ENCODE results near the gene TENM4.
A peak's percentile ranks its signal among the peaks of the same experiment; 100 is the strongest.
"Not testable (repeated sequence)": the region's sequence is repeated elsewhere in the genome, so short reads cannot be mapped to it uniquely, and the experiment has no call there.

TENM4 gene

DNA sequence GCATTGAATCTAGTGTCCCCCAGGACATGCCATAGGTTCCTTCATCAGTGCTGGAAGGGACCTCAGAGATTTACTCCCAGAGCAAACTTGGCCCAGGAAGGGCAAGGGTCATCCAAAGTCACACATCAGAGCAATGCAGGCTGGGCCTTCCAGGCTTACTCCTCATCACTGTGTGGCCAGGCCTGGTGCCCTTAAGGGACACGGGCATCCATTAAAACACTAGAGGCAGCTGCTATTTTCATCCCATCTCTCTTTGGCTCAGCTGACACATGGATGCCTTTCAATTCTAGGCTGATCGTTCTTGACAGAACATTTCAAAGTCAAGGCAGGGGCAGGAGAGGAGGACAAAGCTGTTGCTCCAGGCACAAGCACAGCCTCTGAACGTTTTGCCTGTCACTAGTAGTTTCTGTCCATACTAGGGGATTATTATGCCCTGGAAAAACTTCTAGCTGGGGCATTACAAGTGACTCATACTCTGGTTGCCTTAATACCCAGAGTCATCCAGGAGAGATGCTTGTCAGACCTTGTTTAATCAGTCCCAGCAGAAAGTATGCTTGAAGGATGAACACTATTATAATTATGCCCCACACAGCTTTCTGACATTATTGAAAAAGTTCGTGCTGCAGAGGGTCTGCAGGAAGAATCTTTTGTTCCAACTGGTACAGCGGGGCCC, 240.3 kb downstream of the TENM4 start:
- no peak for DNase-seq

DNA sequence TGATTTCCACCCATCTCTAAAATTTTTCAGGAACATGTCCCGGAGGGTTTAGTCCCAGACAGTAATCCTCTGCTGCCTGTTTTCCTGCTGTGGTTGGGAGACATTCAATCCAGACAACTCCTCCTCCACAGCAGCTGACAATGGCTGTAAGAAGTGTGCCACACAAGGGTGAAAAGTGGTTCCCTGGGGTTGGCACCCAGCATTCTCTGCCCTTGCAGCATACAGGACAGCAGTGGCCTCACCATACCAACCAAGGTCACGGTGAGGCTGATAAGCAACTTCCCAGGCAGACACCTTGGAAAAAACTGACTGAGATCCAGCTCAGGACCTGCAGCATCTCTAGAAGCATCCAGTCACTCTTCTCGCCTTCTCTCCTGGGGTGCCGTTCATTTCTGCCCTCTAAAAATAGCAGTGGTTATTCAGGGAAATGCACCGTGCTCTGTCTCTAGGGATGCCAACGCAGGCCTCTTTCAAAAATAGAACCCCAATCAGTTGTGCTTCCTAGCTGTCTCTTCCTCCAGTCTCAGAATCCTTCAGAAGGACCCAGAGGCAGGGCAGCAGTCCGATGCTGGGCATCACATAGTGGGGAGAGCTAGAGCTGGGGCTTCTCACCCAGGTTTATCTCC, 241.0 kb downstream of the TENM4 start:
- no peak for DNase-seq

DNA sequence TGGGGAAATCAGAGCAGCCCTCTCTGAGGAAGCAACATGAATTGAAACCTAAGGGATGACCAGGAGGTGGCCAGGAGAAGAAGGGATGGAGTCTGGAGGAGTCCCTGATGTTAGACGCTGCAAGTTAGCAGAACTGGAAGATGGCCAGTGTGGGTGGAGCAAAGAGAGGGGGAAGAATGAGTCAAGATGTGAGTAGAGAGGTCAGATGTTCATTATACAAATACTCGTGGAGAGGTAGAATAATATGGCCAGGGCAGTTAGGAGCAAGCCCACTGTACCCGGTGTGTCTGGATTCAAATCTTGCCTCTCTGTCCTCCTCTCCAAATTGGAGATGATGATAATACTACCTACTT, 242.0 kb downstream of the TENM4 start:
- peak; percentile 20 for DNase-seq

DNA sequence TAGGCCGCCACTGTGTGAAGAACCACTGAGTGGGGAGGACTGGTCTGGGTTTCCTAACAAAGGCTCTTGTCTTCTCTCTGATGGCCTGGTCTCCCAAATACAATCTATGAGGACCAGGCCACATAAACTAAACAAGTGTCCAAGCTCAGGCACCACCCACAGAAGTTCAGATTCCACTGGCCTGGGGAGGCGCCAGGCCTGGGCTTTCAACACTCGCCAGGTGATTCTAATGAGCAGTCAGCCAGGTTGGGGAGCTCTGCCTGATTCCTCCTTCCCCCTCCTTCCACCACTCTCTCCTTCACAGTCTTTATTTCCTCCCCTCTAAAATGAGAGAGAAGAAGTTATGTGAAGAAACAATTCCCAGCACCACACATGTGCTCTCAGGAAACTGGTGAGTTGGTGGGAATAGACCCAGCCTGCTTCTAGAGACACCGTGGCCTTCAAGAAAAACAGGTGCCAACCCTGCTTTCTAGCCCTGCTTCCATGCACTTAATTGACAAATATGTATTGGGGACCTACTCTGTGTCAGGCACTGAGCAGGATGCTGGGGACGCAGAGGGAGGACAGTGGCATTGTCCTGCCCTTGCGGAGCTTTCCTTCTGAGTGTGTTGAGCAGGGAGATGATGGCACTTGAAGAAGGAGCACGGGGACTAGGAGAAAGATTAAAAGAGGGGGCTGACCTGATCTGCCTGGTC, 242.5 kb downstream of the TENM4 start:
- DNase-seq = no peak

DNA sequence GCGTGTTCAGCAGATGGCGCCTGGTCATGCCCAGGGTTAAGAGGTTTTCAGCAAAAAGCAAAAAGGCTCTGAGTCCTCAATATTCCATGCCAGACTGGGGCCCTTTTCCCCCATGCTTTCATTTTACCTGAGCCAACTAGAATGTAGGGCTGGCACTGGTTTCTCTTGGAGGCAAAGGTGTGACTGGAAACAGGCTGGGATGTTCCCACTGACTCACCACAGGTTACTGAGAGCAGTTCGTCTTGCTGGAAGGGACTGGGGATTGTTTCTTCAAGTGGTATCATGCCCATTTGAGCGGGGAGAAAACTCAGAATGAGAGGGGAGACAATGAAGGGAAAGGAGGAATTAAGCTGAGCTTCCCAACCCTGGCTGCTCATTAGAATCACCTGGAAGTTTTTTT, 243.9 kb downstream of the TENM4 start:
- DNase-seq = no peak

DNA sequence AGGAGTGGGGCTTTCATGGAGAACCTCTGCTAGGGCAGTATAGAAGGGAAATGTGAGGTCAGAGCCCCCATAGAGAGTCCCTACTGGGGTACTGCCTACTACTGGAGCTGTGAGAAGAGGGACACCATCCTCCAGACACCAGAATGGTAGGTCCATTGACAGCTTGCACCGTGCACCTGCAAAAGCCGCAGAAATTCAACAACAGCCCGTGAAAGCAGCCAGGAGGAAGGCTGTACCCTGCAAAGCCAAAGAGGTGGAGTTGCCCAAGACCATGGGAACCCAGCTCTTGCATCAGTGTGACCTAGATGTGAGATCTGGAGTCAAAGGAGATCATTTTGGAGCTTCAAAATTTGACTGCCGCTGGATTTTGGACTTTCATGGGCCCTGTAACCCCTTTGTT, 245.6 kb downstream of the TENM4 start:
- no peak for DNase-seq

DNA sequence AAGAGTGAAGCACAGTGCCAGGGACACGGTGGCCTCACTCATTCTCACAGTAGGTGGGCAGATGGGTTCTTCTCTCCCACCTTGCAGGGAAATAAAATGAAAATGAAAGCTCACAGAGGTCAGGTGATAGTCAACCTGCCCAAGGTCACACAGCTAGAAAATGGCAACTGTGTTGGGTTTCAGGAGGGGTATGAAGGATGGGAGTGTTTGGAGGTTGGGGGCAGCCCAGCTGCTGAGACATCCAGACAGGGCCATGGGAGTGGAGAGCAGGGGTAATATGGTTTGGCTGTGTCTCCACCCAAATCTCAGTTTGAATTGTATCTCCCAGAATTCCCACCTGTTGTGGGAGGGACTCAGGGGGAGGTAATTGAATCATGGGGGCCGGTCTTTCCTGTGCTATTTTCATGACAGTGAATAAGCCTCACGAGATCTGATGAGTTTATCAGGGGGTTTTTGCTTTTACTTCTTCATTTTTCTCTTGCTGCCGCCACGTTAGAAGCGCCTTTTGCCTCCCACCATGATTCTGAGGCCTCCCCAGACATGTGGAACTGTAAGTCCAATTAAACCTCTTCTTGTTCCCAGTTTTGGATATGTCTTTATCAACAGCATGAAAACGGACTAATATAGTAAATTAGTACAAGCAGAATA, 247.0 kb downstream of the TENM4 start:
- no peak for DNase-seq

DNA sequence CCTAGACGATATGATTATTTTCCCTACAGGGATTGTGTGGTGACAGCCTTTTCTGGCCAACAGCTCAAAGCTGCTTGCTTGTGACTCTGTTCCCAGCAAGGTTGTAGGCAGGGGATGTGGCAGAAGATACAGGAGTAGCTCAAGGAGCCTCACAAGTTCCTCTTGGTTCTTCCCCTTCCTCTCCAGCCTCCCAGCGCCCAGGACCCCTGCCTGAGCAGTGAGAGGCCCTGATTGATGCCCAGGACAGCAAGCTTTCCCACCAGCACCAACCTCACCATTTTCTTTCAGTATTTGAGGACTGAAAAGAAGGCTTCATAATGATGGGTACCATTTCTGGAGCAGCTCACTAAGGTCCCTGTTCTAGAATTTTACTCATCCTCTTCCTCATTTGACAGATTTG, 248.0 kb downstream of the TENM4 start:
- no peak for DNase-seq

DNA sequence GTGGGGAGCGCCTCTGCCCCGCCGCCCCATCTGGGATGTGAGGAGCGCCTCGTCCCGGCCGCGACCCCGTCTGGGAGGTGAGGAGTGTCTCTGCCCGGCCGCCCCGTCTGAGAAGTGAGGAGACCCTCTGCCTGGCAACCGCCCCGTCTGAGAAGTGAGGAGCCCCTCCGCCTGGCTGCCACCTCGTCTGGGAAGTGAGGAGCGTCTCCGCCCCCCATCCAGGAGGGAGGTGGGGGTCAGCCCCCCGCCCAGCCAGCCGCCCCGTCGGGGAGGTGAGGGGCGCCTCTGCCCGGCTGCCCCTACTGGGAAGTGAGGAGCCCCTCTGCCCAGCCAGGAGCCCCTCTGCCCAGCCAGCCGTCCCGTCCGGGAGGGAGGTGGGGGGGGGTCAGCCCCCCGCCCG, 249.1 kb downstream of the TENM4 start:
- not testable (repeated sequence) for DNase-seq

DNA sequence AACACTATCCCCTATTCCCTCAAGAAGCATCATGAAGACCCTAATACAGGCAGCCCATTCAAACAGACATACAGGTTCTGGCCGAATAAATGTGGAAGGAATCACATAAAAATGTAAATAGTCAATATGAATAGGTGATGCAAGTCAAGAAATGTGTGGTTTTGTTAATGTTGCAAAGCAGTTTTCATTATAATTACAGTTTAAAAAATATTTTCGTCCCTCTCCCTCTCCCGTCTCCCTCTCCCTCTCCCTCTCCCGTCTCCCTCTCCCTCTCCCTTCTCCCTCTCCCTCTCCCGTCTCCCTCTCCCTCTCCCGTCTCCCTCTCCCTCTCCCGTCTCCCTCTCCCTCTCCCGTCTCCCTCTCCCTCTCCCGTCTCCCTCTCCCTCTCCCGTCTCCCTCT, 250.3 kb downstream of the TENM4 start:
- not testable (repeated sequence) for DNase-seq

DNA sequence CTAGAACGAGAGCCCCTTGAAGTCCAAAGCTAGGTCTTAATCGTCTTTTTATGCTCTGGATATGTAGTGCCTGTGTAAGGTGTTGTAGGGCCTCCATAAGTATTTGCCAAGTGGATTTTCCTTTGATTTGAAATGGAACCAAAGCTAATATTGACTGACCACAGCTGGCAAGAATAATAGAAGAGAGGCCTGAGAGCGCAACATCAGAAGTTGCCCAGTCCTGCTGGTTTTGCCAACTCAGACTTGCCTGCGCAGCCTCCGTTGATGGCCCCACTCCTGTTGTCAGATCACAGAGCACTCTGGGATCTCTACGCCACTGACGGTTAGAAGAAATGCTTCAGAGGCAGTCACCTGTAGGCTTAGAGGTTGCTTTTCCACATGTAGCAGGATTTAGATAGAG, 251.2 kb downstream of the TENM4 start:
- peak; percentile 53 for DNase-seq

DNA sequence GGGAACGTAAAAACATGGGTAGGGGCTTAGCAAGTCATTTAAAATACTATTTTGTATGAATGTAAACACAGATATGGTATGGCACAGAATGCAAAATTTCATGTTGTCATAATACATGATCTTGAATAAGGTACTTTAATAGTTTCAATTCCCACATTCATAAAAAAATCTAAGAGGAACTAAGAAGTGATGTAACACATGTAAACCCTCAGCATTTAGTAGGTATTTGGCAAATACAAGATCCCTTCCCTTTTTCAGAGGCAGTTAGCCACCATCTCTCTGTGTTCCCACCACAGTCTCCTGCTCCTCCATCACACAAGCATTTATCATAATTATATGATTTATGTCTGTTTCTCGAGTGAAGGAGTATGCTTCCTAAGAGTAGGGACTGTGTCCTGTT, 251.8 kb downstream of the TENM4 start:
- no peak for DNase-seq

DNA sequence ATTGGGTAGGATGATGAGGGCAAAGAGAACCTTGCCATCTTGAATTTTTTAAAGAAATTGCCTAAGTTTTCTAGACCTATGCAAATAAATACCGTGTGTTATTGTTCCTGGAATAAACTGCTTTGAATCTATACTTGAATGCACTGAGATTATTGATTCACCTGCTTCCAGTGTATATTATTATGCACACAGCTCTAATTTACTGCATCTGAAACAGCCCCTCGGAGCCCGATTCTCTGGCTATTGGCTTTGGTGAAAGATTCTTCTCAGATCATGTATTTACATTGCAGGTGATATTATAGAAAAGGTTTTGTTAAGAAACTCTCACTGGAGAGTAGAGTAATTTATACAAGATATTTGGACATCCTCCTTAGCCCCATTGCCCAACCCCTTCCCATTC, 254.2 kb downstream of the TENM4 start:
- DNase-seq = no peak

DNA sequence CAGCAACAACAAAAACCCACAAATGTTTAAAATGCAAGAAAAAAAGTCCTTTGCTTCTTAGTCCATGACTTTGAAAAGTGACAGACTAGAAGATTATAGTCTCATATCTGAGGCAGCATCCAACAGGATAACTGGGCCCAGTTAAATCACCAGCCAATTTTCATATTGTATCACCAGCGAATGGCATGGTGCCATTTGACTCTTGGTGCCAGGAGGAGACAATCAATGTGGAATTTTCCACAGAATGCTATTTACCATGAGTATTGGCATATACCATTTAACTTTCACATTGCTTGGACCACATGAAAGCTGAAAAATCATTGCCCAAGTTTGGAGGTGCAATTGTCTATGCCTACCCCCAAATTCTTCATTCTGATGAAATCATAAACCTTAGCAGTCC, 255.5 kb downstream of the TENM4 start:
- DNase-seq = no peak

DNA sequence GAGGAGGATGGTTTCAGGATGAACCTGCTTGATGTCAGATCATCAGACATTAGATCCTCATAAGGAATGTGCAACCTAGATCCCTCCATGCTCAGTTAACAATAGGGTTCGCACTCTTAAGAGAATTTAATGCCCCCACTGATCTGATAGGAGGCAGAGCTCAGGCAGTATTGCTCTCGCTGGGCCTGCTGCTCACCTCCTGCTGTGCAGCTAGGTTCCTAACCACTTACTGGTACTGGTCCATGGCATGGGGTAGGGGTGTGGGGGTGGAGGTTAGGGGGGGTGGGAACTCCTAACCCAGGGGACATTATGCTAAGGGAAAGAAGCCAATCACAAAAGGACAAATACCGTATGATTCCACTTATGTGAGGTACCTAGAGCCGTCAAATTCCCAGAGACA, 256.5 kb downstream of the TENM4 start:
- DNase-seq = no peak

DNA sequence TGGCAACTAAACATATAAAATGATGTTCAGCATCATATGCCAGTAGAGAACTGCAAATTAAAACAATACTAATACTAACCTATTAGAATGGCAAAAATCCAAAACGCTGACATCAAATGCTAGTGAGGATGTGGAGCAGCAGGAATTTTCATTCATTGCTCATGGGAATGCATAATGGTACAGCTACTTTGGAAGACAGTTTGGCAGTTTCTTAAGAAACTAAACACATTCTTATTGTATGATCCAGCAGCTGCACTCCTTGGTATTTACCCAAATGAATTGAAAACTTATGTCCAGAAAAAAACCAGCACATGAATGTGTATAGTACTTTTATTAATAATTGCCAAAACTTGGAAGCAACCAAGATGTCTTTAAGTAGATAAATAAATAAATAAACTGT, 258.0 kb downstream of the TENM4 start:
- no peak for DNase-seq

DNA sequence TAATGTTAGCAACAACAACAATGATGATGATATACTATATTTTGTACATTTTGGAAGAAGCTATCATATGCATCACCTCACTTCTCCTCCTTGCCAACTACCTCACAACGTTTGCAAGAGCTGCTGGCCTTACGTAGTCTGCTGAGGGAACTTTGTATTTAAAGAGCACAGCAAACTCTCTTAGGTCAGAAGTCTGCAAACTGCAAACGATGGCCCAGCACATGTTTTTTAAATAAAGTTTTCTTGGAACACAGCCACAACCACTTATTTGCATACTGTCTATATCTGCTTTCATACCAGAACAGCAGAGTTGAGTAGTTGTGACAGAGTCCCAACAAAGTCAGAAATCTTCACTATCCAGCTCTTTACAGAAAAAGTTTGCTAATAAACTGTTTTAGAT, 261.7 kb downstream of the TENM4 start:
- no peak for DNase-seq

DNA sequence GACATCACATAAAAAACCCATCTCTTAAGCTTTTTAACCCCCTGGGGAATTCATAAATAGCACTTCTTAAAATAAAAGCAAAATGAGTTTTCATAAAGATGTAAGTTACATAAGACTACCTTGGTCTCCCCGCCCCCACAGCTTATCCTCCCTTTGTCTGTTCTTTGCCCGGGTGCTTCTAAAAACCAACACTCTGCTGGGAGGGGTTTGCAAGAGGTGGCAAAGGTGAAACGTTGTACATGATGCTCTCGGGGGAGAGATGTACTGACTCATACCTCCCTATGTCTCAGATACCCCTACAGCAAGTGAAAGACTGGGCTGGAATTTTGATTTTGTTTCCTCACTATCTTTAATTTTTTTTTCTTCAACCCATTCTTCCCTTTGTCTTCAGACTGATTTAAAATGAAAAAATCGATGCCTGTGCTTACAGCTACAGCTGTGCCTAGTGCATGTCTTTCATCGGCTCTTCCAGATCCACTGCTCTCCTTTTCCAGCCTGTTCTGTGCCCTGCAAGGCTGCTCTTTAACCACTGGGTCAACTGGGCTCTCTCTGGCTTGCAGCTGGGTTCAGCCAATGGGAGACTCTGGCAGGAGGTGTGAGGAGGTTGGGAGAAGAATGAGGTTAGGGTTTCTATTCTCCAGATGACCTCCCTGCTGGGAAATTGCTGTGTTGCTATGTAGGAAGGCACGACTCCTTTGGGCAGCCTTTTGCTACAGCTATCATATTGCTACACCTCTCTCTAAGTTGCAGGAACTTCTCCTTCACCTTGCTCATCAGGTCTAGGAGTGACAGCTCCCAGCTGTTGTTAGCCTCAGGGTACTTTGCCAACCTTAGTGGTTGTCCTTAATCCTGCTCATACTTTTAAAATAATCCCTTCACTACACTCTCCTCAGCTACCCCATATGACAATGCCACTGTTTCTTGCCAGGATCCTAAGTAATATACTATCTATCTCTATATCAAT, 266.5 kb downstream of the TENM4 start:
- DNase-seq = peak; percentile 63

DNA sequence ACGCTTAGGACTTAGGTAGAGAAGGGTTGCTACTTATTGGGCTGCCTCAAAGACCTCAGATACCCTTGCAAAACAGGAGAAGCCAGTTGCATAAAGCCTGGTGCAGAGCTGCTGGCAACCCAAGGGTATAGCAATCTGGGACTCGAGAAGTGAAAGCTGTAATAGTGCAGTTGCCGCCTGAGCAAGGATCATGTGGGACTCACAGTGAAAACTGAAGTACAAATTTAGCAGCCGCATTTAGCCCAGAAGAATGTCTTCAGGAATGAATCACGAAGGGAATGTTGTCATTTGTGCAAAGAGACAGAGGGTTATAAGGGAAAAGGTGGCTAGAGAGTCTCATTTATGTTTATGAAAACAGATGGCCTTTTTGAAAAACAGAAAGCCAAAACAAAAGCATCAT, 267.2 kb downstream of the TENM4 start:
- no peak for DNase-seq

DNA sequence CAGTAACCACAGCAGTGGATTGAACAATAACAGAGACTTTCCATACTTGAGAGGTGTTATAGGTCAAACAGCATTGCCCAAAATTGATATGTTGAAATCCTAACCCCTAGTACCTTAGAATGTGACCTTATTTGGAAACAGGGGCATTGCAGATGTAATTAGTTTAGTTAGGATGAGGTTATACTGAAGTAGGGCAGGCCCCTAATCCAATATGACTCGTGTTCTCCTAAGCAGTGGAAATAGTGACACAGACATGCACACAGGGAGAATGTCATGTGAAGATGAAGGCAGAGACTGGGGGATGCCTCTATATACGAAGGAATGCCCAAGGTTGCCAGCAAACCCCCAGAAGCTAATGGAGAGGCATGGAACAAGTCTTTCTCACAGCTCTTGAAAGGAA, 270.5 kb downstream of the TENM4 start:
- no peak for DNase-seq

DNA sequence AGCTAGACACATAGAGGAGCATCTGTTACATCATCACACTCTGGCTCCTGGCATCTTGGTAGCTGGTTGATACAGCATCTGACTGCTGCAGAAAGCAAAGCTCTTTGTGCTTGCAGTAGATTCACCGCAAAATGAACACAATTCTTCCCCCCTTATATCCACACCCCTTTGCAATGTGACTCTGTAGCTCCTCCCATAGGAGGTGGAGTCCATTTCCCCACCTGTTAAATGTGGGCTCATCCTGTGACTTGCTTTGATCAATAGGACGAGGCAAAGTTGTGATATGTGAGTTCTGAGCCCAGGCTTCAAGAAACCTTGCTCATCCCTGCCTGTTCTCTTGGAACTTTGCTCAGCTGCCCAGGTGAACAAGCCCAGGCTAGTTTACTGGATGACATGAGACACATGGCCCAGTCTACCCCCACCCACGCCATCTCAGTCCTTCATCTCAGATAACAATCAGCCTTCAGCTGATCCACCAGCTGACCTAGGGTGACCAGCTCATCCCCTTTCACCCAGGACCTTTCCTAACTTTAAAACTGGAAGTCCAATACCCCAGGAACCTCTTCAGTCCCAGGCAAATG, 272.2 kb downstream of the TENM4 start:
- no peak for DNase-seq

DNA sequence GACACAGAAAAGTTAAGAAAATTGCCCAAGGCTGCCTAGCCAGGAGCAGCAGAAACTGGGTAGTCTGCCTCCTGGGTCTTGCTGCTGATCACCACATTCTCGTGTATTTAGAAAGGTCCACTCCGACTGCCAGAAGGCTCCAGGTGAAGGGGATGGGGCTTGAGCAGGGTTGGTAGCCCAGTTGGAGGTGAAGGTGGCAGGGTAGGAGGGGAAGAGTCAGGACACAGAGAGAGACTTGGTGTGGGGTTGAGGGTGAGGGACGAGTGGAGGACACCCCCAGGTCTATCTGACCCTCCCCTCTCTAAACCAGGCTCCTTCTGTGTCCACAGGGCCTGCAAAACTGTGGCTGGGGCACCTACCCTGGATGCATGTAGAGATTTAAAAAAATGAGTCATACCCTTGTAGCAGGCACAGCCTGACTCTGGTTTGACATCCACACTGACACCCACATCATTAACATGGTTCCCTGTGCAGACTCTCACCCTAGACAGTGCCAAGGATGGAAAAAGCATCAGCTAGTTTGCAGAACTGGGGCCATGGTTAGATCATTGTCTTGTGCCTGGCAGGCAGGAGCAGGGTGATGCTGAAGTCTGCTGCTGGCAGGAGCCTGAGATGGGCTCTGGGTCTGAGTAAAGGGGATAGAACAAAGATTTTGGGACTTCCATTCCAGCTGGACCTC, 273.2 kb downstream of the TENM4 start:
- peak; percentile 11 for DNase-seq
